GM12878 (cell line): ENCODE results near the gene ADGRL3. TPM values are rescaled to one million over a fixed set of nuclear protein-coding genes. Genes with fewer than 3 reads are reported as not detected.

Source experiments
- ATAC-seq: fragments of 200-7000 bp; cut with Tn5 transposase; 3 replicates; pipeline ENCODE4 v1.9.1; 2020; ENCODE audit warnings: mild to moderate bottlenecking, moderate library complexity
- BruUV-seq: library from RNA; stranded (reverse); fragments of 400-500 nt; replicated peaks from 2 replicates; lab custom pipeline; 2021; lab: Mats Ljungman, UMichigan
- CTCF ChIA-PET: fragments of 300-600 bp; sonication (Branson Sonifier 250); formaldehyde crosslinking; extraction: SDS; loops from one replicate; lab custom pipeline; 2021; ENCODE audit warnings: inconsistent platforms; lab: Yijun Ruan, JAX
- POLR2A ChIA-PET: fragments of 350-600 bp; formaldehyde crosslinking; extraction: SDS; loops from one replicate; lab custom pipeline; 2021; ENCODE audit warnings: inconsistent platforms; lab: Charles Lee
- RAD21 ChIA-PET: fragments of 300-600 bp; sonication (Branson Sonifier 250); formaldehyde crosslinking; loops from one replicate; lab custom pipeline; 2023; ENCODE audit warnings: antibody characterized with exemption; ENCODE audit not compliant: unreplicated experiment; lab: Charles Lee
- SMC1A ChIA-PET: fragments of 300-600 bp; sonication (Branson Sonifier 250); formaldehyde crosslinking; loops from one replicate; lab custom pipeline; 2023; ENCODE audit not compliant: unreplicated experiment, uncharacterized antibody; lab: Charles Lee
- DNase-seq: peaks from one replicate; pipeline ENCODE4 v3.0.0-alpha.2; 2011; ENCODE audit warnings: low read depth, low spot score
- FAIRE-seq: peaks from 3 replicates; lab custom pipeline; 2011; peaks lifted over from hg19 to GRCh38; lab: Jason Lieb, UNC
- H2AFZ ChIP-seq: 2 replicates; pipeline ENCODE4 v1.6.0; 2011; ENCODE audit warnings: low read depth, low read length, control low read depth; ENCODE audit not compliant: control insufficient read depth
- H3K27ac ChIP-seq: 2 replicates; pipeline ENCODE4 v1.5.1; 2011; ENCODE audit warnings: control low read depth; ENCODE audit not compliant: control insufficient read depth, insufficient read depth
- H3K27me3 ChIP-seq, 2 experiments: replicated peaks in 1 of 2; 2 replicates each; pipeline versions ENCODE4 v1.6.0 to v1.6.1; 2011; ENCODE audit warnings: low read length in 1 of 2; ENCODE audit not compliant: control insufficient read depth in 2 of 2, insufficient read depth in 2 of 2
- H3K36me3 ChIP-seq, 2 experiments: 2 replicates each; pipeline ENCODE4 v1.5.1; 2011; ENCODE audit warnings: low read length in 1 of 2; ENCODE audit not compliant: control insufficient read depth in 2 of 2, insufficient read depth in 2 of 2
- H3K4me1 ChIP-seq: 2 replicates; pipeline ENCODE4 v1.6.1; 2011; ENCODE audit warnings: mild to moderate bottlenecking, low read length, moderate library complexity, mixed read lengths; ENCODE audit not compliant: control insufficient read depth, insufficient read depth
- H3K4me2 ChIP-seq: 2 replicates; pipeline ENCODE4 v1.6.0; 2011; ENCODE audit warnings: control low read depth; ENCODE audit not compliant: control insufficient read depth, insufficient read depth
- H3K4me3 ChIP-seq: fragments of 200-600 bp; sonication (generic); 2 replicates; pipeline ENCODE4 v1.5.1; 2016
- H3K79me2 ChIP-seq: 2 replicates; pipeline ENCODE4 v1.6.0; 2011; ENCODE audit warnings: low read length; ENCODE audit not compliant: control insufficient read depth, insufficient read depth
- H3K9ac ChIP-seq: 2 replicates; pipeline ENCODE4 v1.8.0; 2011; ENCODE audit warnings: low read length, control low read depth, mixed read lengths; ENCODE audit not compliant: control insufficient read depth, insufficient read depth
- H3K9me3 ChIP-seq: replicated peaks from 3 replicates; pipeline ENCODE4 v1.5.1; 2011; ENCODE audit warnings: mild to moderate bottlenecking, low read length; ENCODE audit not compliant: control insufficient read depth, insufficient read depth
- H4K20me1 ChIP-seq: 2 replicates; pipeline ENCODE4 v1.6.0; 2011; ENCODE audit not compliant: control insufficient read depth, insufficient read depth
- ATF2 ChIP-seq: IDR thresholded peaks from 2 replicates; pipeline ENCODE4 v1.6.1; 2012; ENCODE audit warnings: low read length, inconsistent platforms
- IKZF2 ChIP-seq, 2 experiments: fragments of 450-650 bp; IDR thresholded peaks; 2 replicates each; pipeline ENCODE4 v1.6.1; 2017; ENCODE audit warnings: mild to moderate bottlenecking in 2 of 2, moderate library complexity in 2 of 2
- MEF2A ChIP-seq: IDR thresholded peaks from 2 replicates; pipeline ENCODE4 v1.6.1; 2011; ENCODE audit warnings: low read depth, mild to moderate bottlenecking, low read length, moderate library complexity; ENCODE audit not compliant: insufficient read depth
- MEF2B ChIP-seq: fragments of 450-650 bp; IDR thresholded peaks from 2 replicates; pipeline ENCODE4 v1.6.1; 2018; ENCODE audit warnings: mild to moderate bottlenecking, moderate library complexity; ENCODE audit not compliant: partially characterized antibody, poor library complexity, severe bottlenecking
- MYB ChIP-seq: fragments of 150-350 bp; IDR thresholded peaks from 2 replicates; pipeline ENCODE4 v1.6.1; 2014; ENCODE audit warnings: mild to moderate bottlenecking, low read depth, low read length, borderline replicate concordance
- POLR2AphosphoS5 ChIP-seq: IDR thresholded peaks from 2 replicates; pipeline ENCODE4 v1.6.1; 2011; ENCODE audit warnings: mild to moderate bottlenecking, low read length, inconsistent platforms
- SMARCA5 ChIP-seq: fragments of 450-650 bp; IDR thresholded peaks from 2 replicates; pipeline ENCODE4 v1.6.1; 2017; ENCODE audit warnings: mild to moderate bottlenecking
- WGBS: methylation state at CpG from one replicate; pipeline ENCODE4 v1.1.6; 2016; ENCODE audit warnings: low lambda C conversion rate; ENCODE audit not compliant: insufficient replicate concordance, insufficient coverage; ENCODE audit errors: missing lambda C conversion rate; 5-methylcytosine and 5-hydroxymethylcytosine counted together
- in situ Hi-C: fragments of 300-500 bp; cut with MboI; formaldehyde crosslinking; loops from 9 replicates; pipeline ENCODE4 v1.14.3; 2018; ENCODE audit warnings: mixed read lengths
- intact Hi-C: fragments of 100-400 bp; cut with micrococcal nuclease; formaldehyde crosslinking; loops from one replicate; pipeline ENCODE4 v1.14.2; 2022; ENCODE audit not compliant: unreplicated experiment
- polyA plus RNA-seq, 11 experiments: library from polyadenylated mRNA; depleted of rRNA in 4 of 11; unstranded in 6 of 11; stranded (reverse) in 5 of 11; fragments of >200 nt; fragmentation: Nextera tagmentation in 4 of 11; fragmentation: Illumina TruSeq in 1 of 11; extraction: Ambion mirVana in 4 of 11; extraction: Trizol in 1 of 11; gene quantifications; 1 replicate in 1 of 11; 2 replicates in 10 of 11; pipeline versions ENCODE4 v1.2.1 to v1.2.3, GENCODE V29; 2011 to 2016; ENCODE audit warnings: inconsistent platforms in 2 of 11, missing spikeins in 2 of 11, low read depth in 1 of 11
- total RNA-seq, 4 experiments: library from RNA; depleted of rRNA in 3 of 4; stranded (reverse); fragments of >200 nt in 3 of 4; fragmentation: Illumina TruSeq in 1 of 4; extraction: Trizol in 1 of 4; gene quantifications; 2 replicates each; pipeline versions ENCODE4 v1.2.1 to v1.2.3, GENCODE V29; 2013 to 2021
- TF ChIP-seq, protein P1 (sequence below): fragments of 450-650 bp; IDR thresholded peaks from 2 replicates; pipeline ENCODE4 v1.6.1; 2017; ENCODE audit warnings: borderline replicate concordance

ADGRL3 gene
- total and polyA plus RNA-seq, 10 of the 15 experiments (the other 5 are each of a cell fraction or from before 2014, with no cell fraction given): 1.1 TPM; not detected in 9

- ChIA-PET POLR2A (no interaction called here), SMC1A (no interaction called here), RAD21 (no interaction called here), CTCF (no interaction called here)
- ATAC-seq (no peak), FAIRE-seq (no peak), DNase-seq (no peak)
- Histone ChIP-seq H3K4me3 (no peak overlapping the region), H3K4me1 (no peaks in the 10 kb centered on the region), H3K27ac (no peak overlapping the region), H3K9ac (no peak overlapping the region), H2AFZ (no peak overlapping the region), H3K9me3 (no peaks in the 10 kb centered on the region), H4K20me1 (no peaks in the 10 kb centered on the region), H3K36me3 (no peaks in the 10 kb centered on the region), H3K27me3 (no peaks in the 10 kb centered on the region), H3K79me2 (no peaks in the 10 kb centered on the region), H3K4me2 (no peak overlapping the region)
- no TSS peak for BruUV-seq
- in situ Hi-C loops (no loop called here), intact Hi-C loops (no loop called here)
- TF ChIP-seq IKZF2 (IDR thresholded peaks at IDR 0.05) (no peak), MYB (no peak)
- TF ChIP-seq, all 136 proteins: peak for 0
Observed at GRCh38 chr4:61665649-61666048, 465.5 kb downstream of the ADGRL3 start.

GRCh38 chr4:61666244-61666643, 466.1 kb downstream of the ADGRL3 start:
- 36% methylated on average over 1 of the region's 1 CpG for WGBS
- ChIA-PET RAD21 (no interaction called here), POLR2A (no interaction called here), CTCF (no interaction called here), SMC1A (no interaction called here)
- H3K9me3 ChIP-seq: no peaks in the 10 kb centered on the region
- no peaks in the 10 kb centered on the region for H3K36me3 ChIP-seq
- DNase-seq: no peak
- no peak overlapping the region for H3K4me2 ChIP-seq
- intact Hi-C loops (no loop called here), in situ Hi-C loops (no loop called here)
- no peak overlapping the region for H2AFZ ChIP-seq
- no peaks in the 10 kb centered on the region for H3K27me3 ChIP-seq
- no peak for ATAC-seq
- no peak overlapping the region for H3K4me3 ChIP-seq
- H3K79me2 ChIP-seq: no peaks in the 10 kb centered on the region
- no peak for FAIRE-seq
- no peaks in the 10 kb centered on the region for H4K20me1 ChIP-seq
- H3K9ac ChIP-seq: no peak overlapping the region
- no peak overlapping the region for H3K27ac ChIP-seq
- no TSS peak for BruUV-seq
- no peak for TF ChIP-seq ATF2
- TF ChIP-seq SMARCA5: no peak
- TF ChIP-seq MEF2B: no peak
- no peak for TF ChIP-seq MEF2A
- no peak for TF ChIP-seq POLR2AphosphoS5
- TF ChIP-seq, protein P1, sequence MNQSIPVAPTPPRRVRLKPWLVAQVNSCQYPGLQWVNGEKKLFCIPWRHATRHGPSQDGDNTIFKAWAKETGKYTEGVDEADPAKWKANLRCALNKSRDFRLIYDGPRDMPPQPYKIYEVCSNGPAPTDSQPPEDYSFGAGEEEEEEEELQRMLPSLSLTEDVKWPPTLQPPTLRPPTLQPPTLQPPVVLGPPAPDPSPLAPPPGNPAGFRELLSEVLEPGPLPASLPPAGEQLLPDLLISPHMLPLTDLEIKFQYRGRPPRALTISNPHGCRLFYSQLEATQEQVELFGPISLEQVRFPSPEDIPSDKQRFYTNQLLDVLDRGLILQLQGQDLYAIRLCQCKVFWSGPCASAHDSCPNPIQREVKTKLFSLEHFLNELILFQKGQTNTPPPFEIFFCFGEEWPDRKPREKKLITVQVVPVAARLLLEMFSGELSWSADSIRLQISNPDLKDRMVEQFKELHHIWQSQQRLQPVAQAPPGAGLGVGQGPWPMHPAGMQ: no peak
- H3K4me1 ChIP-seq: no peaks in the 10 kb centered on the region
